Esophagus squamous epithelium (tissue), 5 donors: ENCODE data around the gene MRPL43. TPM values are rescaled to one million over a fixed set of nuclear protein-coding genes. Genes with fewer than 3 reads are reported as not detected.

Experiments
- DNase-seq: peaks from one replicate; lab custom pipeline; 2025; lab: John Stamatoyannopoulos, UW
- H3K27ac ChIP-seq, 4 donors: fragments of 200-600 bp; sonication (generic); one replicate each; pipeline ENCODE4 v1.5.1; 2016 to 2019; ENCODE audit warnings: mild to moderate bottlenecking in 1 of 4
- H3K27me3 ChIP-seq, 4 donors: fragments of 200-600 bp; sonication (generic); 1 replicate in 3 of 4; 2 replicates in 1 of 4; pipeline versions ENCODE4 v1.5.1 to v1.6.0; 2017 to 2021; ENCODE audit warnings: antibody characterized with exemption in 1 of 4
- H3K36me3 ChIP-seq, 3 donors: fragments of 200-600 bp; sonication (generic); one replicate each; pipeline ENCODE4 v1.5.1; 2016 to 2019
- H3K4me1 ChIP-seq, 3 donors: fragments of 200-600 bp; sonication (generic); one replicate each; pipeline ENCODE4 v1.5.1; 2017 to 2019
- H3K4me3 ChIP-seq, 4 donors: fragments of 200-600 bp; sonication (generic); 1 replicate in 3 of 4; 2 replicates in 1 of 4; pipeline ENCODE4 v1.5.1; 2016 to 2019; ENCODE audit warnings: mild to moderate bottlenecking in 2 of 4, moderate library complexity in 1 of 4
- H3K9me3 ChIP-seq, 3 donors: fragments of 200-600 bp; sonication (generic); one replicate each; pipeline ENCODE4 v1.5.1; 2016 to 2019
- CTCF ChIP-seq, 6 experiments: fragments of 450-650 bp in 4 of 6; fragments of 200-600 bp in 2 of 6; sonication (generic) in 2 of 6; IDR thresholded peaks; one replicate each; pipeline ENCODE4 v1.5.1; 2016 to 2019; ENCODE audit warnings: antibody characterized with exemption in 6 of 6, mild to moderate bottlenecking in 4 of 6, moderate library complexity in 4 of 6
- POLR2A ChIP-seq, 4 donors: fragments of 450-650 bp; IDR thresholded peaks; one replicate each; pipeline ENCODE4 v1.6.1; 2017; ENCODE audit warnings: antibody characterized with exemption in 4 of 4, mild to moderate bottlenecking in 4 of 4, moderate library complexity in 3 of 4
- WGBS, 2 donors: methylation state at CpG; one replicate each; pipeline ENCODE4 v1.1.5; 2018; 5-methylcytosine and 5-hydroxymethylcytosine counted together
- intact Hi-C: fragments of 100-400 bp; cut with DNase I; formaldehyde crosslinking; loops from one replicate; pipeline ENCODE4 v1.15.0; 2022
- total RNA-seq, 4 donors: library from RNA; depleted of rRNA; stranded (reverse); fragments of >200 nt; gene quantifications; one replicate each; pipeline ENCODE4 v1.1.0, GENCODE V29; 2016
- donor health status: DM: yes; HTN: yes; CAD: no.

MRPL43 gene
- total RNA-seq, 4 donors from 2014 or later: 52.7 to 71.9 (median 60.7) TPM

DNA sequence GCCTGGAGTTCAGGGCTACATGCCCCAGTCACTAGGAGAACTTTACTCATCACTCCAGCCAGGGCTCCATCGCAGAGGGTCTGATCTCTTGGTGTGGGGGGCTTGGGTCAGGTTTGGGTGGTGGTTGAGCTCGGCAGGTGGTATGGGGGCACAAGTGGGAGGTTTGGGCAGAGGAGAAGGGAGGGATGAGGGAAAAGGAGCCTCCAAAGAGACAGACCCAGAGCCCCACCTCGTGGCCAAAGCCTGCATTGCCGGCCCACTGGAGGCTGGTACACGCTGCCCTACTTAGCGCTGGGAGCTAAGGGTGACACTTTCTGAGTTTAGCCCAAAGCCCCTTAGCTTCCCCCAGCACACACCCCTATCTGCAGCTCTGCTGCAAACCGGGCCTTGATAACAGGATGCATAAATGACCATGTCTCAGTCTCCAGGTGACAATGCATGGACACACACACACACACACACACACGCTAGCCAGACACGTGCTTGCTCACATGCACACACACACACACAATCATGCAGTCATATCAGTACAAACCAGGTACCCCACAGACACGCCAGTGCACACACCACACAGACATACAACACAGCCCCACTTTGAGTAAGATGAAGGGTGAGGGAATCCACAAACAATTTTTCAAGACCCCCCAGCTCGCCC, 27.1 kb upstream of the MRPL43 start:
- Histone ChIP-seq H3K9me3 (no peaks in the 10 kb centered on the region), H3K27me3 (peaks cover 0 to 35% (median 0%) of the 10 kb centered on the region in 4 donors), H3K4me1 (peaks cover 15 to 38% (median 22%) of the 10 kb centered on the region in 3 donors), H3K36me3 (no peaks in the 10 kb centered on the region), H3K4me3 (no peak overlapping the region), H3K27ac (no peak overlapping the region)
- WGBS, 2 donors: 10 to 13% methylated on average over 8 to 9 of the region's 11 CpGs
- DNase-seq: no peak
- intact Hi-C loops: no loop called here
- no peak for TF ChIP-seq POLR2A (IDR thresholded peaks at IDR 0.05)
- TF ChIP-seq CTCF (IDR thresholded peaks at IDR 0.05): peak; percentile 79 to 94 (median 92)

GRCh38 chr10:101013365-101013825, 26.1 kb upstream of the MRPL43 start:
- intact Hi-C loops: no loop called here
- no peaks in the 10 kb centered on the region for H3K36me3 ChIP-seq
- no peaks in the 10 kb centered on the region for H3K9me3 ChIP-seq
- no peak for TF ChIP-seq POLR2A (IDR thresholded peaks at IDR 0.05)
- TF ChIP-seq CTCF (IDR thresholded peaks at IDR 0.05): no peak
- H3K27ac ChIP-seq: peak overlapping the region in 3 of 4 donors; percentile 6 to 64 (median 17)
- no peak overlapping the region for H3K4me3 ChIP-seq
- WGBS, 2 donors: 28 to 34% methylated on average over 9 of the region's 9 CpGs
- DNase-seq: no peak
- H3K4me1 ChIP-seq: peaks cover 8 to 38% (median 14%) of the 10 kb centered on the region in 3 donors
- H3K27me3 ChIP-seq: peaks cover 0 to 26% (median 0%) of the 10 kb centered on the region in 4 donors

GRCh38 chr10:101012525-101013364, 25.4 kb upstream of the MRPL43 start:
- Histone ChIP-seq H3K27ac (peak overlapping the region in 3 of 4 donors; percentile 6 to 64 (median 44)), H3K4me3 (no peak overlapping the region), H3K4me1 (peaks cover 8 to 44% (median 14%) of the 10 kb centered on the region in 3 donors), H3K36me3 (no peaks in the 10 kb centered on the region), H3K27me3 (peaks cover 0 to 19% (median 0%) of the 10 kb centered on the region in 4 donors), H3K9me3 (no peaks in the 10 kb centered on the region)
- no peak for DNase-seq
- 8 to 22% methylated on average over 11 to 14 of the region's 14 CpGs for WGBS, 2 donors
- TF ChIP-seq POLR2A (IDR thresholded peaks at IDR 0.05): no peak
- peak; percentile 73 to 92 (median 88) for TF ChIP-seq CTCF (IDR thresholded peaks at IDR 0.05)
- intact Hi-C loops: no loop called here

DNA sequence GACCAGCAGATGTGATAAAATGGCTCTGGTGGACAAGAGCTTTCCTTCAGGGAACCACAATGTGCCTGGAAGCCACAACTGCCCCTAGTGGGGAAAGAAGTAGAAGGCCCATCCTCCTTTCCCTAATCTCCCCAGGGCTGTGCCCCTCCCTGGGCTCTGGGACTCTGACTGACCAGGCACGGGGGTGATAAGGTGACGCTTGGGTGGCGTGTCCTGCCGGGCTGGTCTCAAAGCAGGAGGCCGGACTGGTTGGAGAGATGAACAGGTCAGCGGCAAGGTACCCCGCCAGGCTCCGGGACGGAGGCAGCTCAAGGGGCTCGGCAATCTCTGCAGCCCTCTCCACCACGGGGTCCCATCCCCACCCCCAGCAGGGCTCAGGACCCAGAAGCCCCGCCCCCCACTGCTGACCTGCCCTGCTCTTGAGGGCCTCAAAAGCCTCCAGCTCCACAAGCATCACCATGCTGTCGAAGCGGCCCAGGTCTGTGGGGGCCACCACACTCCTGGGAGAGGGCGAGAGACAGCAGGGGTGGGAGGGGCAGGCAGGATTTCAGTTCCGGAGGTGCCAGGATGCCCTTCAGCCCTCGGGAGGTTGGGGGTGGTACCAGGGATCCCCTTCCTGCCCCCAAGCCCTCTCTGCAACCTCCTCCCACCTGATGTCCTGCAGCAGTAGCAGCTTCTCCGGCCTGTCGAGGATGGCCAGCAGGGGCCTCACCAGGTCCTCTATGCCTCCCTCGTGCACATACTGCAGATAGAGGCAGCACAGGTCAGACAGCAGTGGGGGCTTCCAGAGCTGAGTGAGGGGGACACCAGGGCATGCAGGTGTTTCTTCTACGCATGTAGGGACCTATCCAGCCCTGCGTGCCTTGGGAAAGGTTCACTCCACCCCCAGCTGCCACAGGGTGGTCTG, 24.5 kb upstream of the MRPL43 start:
- H3K36me3 ChIP-seq: peaks cover 0 to 7% (median 4%) of the 10 kb centered on the region in 3 donors
- peaks cover 8 to 53% (median 14%) of the 10 kb centered on the region in 3 donors for H3K4me1 ChIP-seq
- H3K27ac ChIP-seq: peak overlapping the region in 2 of 4 donors; percentile 6 to 64
- intact Hi-C loops: no loop called here
- WGBS, 2 donors: 66 to 75% methylated on average over 2 to 8 of the region's 22 CpGs
- no peaks in the 10 kb centered on the region for H3K9me3 ChIP-seq
- TF ChIP-seq POLR2A (IDR thresholded peaks at IDR 0.05): no peak
- TF ChIP-seq CTCF (IDR thresholded peaks at IDR 0.05): peak in 1 of 6 experiments; percentile 9
- DNase-seq: no peak
- peaks cover 0 to 12% (median 0%) of the 10 kb centered on the region in 4 donors for H3K27me3 ChIP-seq
- no peak overlapping the region for H3K4me3 ChIP-seq
